ENCODE data around the gene ZNF888.

The ZNF888 gene

DNA sequence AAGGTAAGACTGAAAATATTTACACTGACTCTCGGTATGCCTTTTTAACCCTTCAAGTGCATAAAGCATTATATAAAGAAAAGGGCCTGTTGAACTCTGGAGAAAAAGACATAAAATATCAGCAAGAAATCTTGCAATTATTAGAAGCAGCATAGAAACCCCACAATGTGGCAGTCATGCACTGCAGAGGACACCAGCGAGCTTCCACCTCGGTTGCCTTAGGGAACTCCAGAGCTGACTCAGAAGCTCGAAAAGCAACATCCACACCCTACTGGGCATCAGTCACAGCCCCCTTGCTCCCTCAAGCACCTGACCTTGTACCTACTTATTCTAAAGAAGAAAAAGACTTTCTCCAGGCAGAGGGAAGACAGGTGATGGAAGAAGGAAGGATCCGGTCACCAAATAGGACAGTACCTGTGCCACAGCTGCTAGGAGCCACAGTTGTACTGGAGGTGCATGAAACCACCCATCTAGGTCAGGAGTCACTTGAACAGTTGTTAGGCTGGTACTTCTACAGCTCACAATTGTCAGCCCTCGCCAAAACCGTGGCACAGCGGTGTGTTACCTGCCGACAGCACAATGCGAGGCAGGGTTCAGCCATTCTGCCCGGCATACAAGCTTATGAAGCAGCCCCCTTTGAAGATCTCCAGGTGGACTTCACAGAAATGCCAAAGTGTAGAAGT lies 36.5 kb upstream of the ZNF888 start:
- Mint-ChIP-seq H3K27ac (no peak overlapping the region), H3K4me1 (peaks cover 25% of the 10 kb centered on the region), H3K9me3 (peaks cover 77% of the 10 kb centered on the region), H3K4me3 (no peak overlapping the region), H3K36me3 (ENCODE audit: low read depth) (peaks cover 73% of the 10 kb centered on the region), H3K27me3 (ENCODE audit: low read depth, poor library complexity) (peaks cover 6% of the 10 kb centered on the region)
- TF ChIP-seq, protein P1, sequence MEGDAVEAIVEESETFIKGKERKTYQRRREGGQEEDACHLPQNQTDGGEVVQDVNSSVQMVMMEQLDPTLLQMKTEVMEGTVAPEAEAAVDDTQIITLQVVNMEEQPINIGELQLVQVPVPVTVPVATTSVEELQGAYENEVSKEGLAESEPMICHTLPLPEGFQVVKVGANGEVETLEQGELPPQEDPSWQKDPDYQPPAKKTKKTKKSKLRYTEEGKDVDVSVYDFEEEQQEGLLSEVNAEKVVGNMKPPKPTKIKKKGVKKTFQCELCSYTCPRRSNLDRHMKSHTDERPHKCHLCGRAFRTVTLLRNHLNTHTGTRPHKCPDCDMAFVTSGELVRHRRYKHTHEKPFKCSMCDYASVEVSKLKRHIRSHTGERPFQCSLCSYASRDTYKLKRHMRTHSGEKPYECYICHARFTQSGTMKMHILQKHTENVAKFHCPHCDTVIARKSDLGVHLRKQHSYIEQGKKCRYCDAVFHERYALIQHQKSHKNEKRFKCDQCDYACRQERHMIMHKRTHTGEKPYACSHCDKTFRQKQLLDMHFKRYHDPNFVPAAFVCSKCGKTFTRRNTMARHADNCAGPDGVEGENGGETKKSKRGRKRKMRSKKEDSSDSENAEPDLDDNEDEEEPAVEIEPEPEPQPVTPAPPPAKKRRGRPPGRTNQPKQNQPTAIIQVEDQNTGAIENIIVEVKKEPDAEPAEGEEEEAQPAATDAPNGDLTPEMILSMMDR (IDR thresholded peaks at IDR 0.05) = no peak
- no peak for DNase-seq

DNA sequence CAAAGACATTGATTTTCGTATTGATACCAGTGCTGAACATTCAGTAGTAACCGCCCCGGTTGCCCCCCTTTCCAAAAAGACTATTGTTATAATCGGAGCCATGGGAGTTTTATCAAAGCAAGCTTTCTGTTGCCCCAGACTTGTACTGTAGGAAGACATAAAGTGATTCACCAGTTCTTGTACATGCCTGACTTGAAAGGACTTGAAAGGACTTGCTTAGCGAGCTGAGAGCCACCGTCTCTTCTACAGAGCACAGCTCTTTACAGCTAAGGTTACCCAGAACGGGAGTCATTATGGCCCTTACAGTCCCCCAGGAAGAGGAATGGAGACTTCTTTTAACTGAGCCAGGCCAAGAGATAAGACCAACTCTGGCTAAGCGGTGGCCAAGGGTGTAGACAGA lies 34.4 kb upstream of the ZNF888 start:
- peaks cover 14% of the 10 kb centered on the region for H3K4me1 Mint-ChIP-seq
- DNase-seq = no peak
- peaks cover 93% of the 10 kb centered on the region for H3K36me3 Mint-ChIP-seq (ENCODE audit: low read depth)
- H3K27me3 Mint-ChIP-seq (ENCODE audit: low read depth, poor library complexity) = peaks cover 6% of the 10 kb centered on the region
- no peak overlapping the region for H3K4me3 Mint-ChIP-seq
- no peak overlapping the region for H3K27ac Mint-ChIP-seq
- TF ChIP-seq, protein P1 (IDR thresholded peaks at IDR 0.05) = no peak
- peaks cover 87% of the 10 kb centered on the region for H3K9me3 Mint-ChIP-seq

DNA sequence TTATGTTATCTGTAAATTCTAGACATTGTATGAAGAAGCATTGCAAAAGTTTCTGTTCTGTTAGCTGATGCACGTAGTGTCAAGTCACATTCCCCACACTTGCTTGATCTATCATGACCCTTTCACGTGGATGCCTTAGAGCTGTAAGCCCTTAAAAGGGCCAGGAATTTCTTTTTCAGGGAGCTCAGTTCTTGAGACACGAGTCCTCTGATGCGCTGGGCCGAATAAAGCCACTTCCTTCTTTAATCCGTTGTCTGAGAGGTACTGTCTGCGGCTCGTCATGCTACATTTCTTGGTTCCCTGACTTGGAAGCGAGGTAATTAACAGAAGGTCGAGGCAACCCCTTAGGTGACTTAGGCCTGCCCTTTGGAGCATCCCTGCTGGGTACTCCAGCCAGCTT lies 33.7 kb upstream of the ZNF888 start:
- H3K4me1 Mint-ChIP-seq = peaks cover 9% of the 10 kb centered on the region
- TF ChIP-seq, protein P1 (IDR thresholded peaks at IDR 0.05) = no peak
- H3K27ac Mint-ChIP-seq = no peak overlapping the region
- H3K36me3 Mint-ChIP-seq (ENCODE audit: low read depth) = peaks cover 98% of the 10 kb centered on the region
- DNase-seq = no peak
- no peak overlapping the region for H3K4me3 Mint-ChIP-seq
- peaks cover 6% of the 10 kb centered on the region for H3K27me3 Mint-ChIP-seq (ENCODE audit: low read depth, poor library complexity)
- peaks cover 94% of the 10 kb centered on the region for H3K9me3 Mint-ChIP-seq

DNA sequence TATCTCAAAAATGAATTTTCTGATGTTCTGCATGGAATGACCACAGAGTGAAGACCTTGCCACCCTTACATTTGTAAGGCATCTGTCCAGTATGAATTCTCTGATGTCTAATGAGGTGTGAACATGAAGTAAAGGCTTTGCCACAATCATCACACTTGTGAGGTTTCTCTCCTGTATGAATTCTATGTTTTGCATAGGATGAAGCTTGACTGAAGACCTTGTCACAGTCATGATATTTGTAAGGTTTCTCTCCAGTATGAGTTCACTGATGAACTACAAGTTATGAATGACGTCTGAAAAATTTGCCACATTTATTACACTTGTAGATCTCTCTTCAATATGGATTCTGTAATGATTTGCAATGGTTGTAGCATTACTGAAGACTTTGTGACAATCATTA lies 26.2 kb upstream of the ZNF888 start:
- peaks cover 82% of the 10 kb centered on the region for H3K36me3 Mint-ChIP-seq (ENCODE audit: low read depth)
- peaks cover 11% of the 10 kb centered on the region for H3K27me3 Mint-ChIP-seq (ENCODE audit: low read depth, poor library complexity)
- no peak for DNase-seq
- TF ChIP-seq, protein P1 (IDR thresholded peaks at IDR 0.05) = no peak
- no peak overlapping the region for H3K27ac Mint-ChIP-seq
- peaks cover 94% of the 10 kb centered on the region for H3K9me3 Mint-ChIP-seq
- H3K4me1 Mint-ChIP-seq = peaks cover 12% of the 10 kb centered on the region
- H3K4me3 Mint-ChIP-seq = no peak overlapping the region

DNA sequence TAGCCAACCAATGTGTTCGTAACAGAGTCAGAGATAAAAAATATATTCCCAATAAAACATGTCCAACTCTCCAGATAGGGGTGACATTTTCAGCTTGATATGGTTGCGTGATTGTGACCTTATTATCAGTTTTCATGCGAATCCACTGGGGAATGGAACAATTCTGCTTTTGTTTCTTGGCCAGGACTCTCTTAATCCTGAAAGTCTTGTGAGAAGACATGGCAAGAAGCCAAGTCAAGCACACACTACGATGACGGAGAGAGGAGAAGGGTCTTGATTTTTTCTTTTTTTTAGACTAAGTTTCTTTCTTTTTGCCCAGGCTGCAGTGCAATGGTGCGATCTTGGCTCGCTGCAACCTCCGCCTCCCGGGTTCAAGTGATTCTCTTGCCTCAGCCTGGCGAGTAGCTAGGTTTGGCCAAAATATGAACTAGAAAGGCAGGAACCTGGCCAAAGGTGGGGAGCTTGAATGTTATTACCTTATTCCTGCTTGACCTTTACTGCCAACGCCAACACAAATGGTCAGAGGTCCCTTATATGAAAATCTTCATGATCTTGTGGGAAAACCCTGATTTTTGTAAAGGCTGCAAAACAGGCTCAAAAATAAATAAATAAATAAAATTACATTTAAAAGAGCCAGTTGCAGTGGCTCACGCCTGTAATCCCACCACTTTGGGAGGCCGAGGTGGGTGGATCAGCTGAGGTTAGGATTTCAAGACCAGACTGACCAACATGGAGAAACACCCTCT lies 25.0 kb upstream of the ZNF888 start:
- H3K27me3 Mint-ChIP-seq (ENCODE audit: low read depth, poor library complexity) = peaks cover 11% of the 10 kb centered on the region
- H3K36me3 Mint-ChIP-seq (ENCODE audit: low read depth) = peaks cover 72% of the 10 kb centered on the region
- TF ChIP-seq, protein P1 (IDR thresholded peaks at IDR 0.05) = no peak
- H3K27ac Mint-ChIP-seq = no peak overlapping the region
- H3K9me3 Mint-ChIP-seq = peaks cover 88% of the 10 kb centered on the region
- DNase-seq = no peak
- peaks cover 16% of the 10 kb centered on the region for H3K4me1 Mint-ChIP-seq
- no peak overlapping the region for H3K4me3 Mint-ChIP-seq
